ENCODE data around the gene PHLDB1. TPM values are rescaled to one million over a fixed set of nuclear protein-coding genes. Genes with fewer than 3 reads are reported as not detected.

Gene PHLDB1
- total RNA-seq, 1 donor from 2014 or later: 45.4 TPM

DNA sequence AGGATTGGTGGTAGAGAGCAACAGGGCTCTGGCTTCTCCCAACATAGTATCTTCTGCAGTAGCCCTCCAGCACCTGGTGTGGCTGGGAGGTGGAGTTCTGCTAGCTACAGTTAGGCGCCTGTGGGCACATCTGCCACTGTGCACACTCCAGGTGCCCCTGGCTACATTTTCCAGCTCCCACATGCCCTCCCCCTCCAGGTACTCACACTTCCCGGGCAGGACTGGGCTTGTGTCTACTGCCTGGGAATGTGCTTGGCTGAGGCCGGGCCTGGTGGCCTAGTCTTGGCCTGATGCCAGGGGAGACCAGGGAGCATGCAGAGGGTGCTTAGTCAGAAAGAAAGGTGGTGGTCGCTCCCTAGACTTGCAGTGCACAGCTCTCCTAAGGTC, 15.8 kb downstream of the PHLDB1 start:
- Mint-ChIP-seq H3K4me3 (ENCODE audit: unreplicated experiment) (no peak overlapping the region), H3K9me3 (ENCODE audit: unreplicated experiment) (no peaks in the 10 kb centered on the region), H3K36me3 (ENCODE audit: low read depth, unreplicated experiment) (peaks cover 19% of the 10 kb centered on the region), H3K27me3 (ENCODE audit: unreplicated experiment) (peaks cover 15% of the 10 kb centered on the region), H3K27ac (ENCODE audit: unreplicated experiment) (no peak overlapping the region), H3K4me1 (ENCODE audit: unreplicated experiment) (peaks cover 26% of the 10 kb centered on the region)
- TF ChIP-seq, protein P1, sequence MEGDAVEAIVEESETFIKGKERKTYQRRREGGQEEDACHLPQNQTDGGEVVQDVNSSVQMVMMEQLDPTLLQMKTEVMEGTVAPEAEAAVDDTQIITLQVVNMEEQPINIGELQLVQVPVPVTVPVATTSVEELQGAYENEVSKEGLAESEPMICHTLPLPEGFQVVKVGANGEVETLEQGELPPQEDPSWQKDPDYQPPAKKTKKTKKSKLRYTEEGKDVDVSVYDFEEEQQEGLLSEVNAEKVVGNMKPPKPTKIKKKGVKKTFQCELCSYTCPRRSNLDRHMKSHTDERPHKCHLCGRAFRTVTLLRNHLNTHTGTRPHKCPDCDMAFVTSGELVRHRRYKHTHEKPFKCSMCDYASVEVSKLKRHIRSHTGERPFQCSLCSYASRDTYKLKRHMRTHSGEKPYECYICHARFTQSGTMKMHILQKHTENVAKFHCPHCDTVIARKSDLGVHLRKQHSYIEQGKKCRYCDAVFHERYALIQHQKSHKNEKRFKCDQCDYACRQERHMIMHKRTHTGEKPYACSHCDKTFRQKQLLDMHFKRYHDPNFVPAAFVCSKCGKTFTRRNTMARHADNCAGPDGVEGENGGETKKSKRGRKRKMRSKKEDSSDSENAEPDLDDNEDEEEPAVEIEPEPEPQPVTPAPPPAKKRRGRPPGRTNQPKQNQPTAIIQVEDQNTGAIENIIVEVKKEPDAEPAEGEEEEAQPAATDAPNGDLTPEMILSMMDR (IDR thresholded peaks at IDR 0.05; ENCODE audit: unreplicated experiment): no peak
- no peak for DNase-seq (ENCODE audit: low spot score)

DNA sequence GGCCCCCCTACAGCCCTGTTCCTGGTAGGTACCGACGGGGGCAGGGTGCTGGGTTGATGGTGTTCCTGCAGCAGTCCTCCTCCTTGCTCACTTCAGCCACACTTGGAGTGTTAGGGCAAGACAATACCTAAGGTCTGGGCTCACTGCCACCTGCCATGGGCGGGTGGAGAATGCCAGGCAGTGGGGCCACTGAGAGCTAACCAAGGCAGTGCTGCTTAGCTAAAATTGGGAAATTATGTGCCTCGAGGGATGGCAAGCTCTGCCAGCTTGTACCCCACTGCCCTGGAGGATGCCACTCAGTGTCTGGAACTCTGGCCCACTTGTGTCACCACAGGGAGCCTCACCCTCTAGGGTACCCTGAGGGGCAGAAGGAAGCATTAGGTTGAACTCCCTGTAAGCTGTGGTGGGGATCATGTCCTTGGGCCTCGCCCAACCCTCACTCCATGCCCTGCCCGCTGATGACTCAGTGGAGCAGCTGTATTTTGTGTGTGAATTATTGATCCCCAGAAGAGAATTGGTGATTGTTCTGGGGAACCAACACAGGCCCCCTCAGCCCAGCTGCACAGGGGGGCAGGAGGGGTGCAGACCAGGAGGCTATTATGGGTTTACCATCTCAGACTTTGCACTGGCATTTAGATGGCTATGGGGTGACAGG, 17.7 kb downstream of the PHLDB1 start:
- Mint-ChIP-seq H3K9me3 (ENCODE audit: unreplicated experiment) (no peaks in the 10 kb centered on the region), H3K4me3 (ENCODE audit: unreplicated experiment) (no peak overlapping the region)
- TF ChIP-seq, protein P1 (IDR thresholded peaks at IDR 0.05; ENCODE audit: unreplicated experiment): no peak

DNA sequence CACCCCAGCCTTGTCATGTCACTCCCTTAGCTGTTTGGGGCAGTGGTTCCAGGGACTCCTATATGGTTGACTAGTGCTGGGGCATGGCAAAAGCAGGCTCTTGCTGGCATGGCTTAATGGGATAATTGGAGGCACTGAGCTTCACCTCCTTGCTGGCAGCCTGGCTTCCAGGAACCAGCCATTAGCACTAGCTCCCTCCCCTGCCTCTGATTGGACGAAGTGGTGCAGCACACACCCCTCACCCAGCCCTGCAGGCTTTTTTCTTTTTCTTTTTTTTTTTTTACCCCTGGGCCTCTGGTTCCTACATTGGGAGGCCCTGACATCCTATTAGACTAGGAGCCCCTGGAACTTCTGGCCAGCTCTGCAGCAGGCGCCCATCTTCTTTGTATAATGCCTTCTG, 18.6 kb downstream of the PHLDB1 start:
- H3K36me3 Mint-ChIP-seq (ENCODE audit: low read depth, unreplicated experiment): peaks cover 14% of the 10 kb centered on the region

More for the DNA sequence above, 17.7 kb downstream of the PHLDB1 start:
- no peak for DNase-seq (ENCODE audit: low spot score)
- H3K27ac Mint-ChIP-seq (ENCODE audit: unreplicated experiment): no peak overlapping the region
- H3K36me3 Mint-ChIP-seq (ENCODE audit: low read depth, unreplicated experiment): peaks cover 7% of the 10 kb centered on the region
- H3K27me3 Mint-ChIP-seq (ENCODE audit: unreplicated experiment): peaks cover 10% of the 10 kb centered on the region
- H3K4me1 Mint-ChIP-seq (ENCODE audit: unreplicated experiment): peaks cover 13% of the 10 kb centered on the region

DNA sequence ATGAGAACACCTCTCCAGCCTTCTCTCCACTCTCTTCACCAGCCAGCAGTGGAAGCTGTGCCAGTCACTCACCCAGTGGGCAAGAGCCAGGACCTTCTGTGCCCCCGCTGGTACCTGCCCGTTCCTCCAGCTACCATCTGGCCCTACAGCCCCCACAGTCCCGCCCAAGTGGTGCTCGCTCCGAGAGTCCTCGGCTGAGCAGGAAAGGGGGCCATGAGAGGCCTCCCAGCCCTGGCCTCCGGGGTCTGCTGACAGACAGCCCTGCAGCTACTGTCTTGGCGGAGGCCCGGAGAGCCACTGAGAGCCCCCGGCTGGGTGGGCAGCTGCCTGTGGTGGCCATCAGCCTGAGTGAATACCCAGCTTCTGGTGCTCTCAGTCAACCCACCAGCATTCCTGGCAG, 20.2 kb downstream of the PHLDB1 start:
- Mint-ChIP-seq H3K4me3 (ENCODE audit: unreplicated experiment) (no peak overlapping the region), H3K36me3 (ENCODE audit: low read depth, unreplicated experiment) (peaks cover 15% of the 10 kb centered on the region), H3K4me1 (ENCODE audit: unreplicated experiment) (peaks cover 12% of the 10 kb centered on the region), H3K9me3 (ENCODE audit: unreplicated experiment) (no peaks in the 10 kb centered on the region), H3K27me3 (ENCODE audit: unreplicated experiment) (peaks cover 4% of the 10 kb centered on the region), H3K27ac (ENCODE audit: unreplicated experiment) (no peak overlapping the region)
- TF ChIP-seq, protein P1 (IDR thresholded peaks at IDR 0.05; ENCODE audit: unreplicated experiment): no peak
- no peak for DNase-seq (ENCODE audit: low spot score)

More for the DNA sequence above, 18.6 kb downstream of the PHLDB1 start:
- H3K9me3 Mint-ChIP-seq (ENCODE audit: unreplicated experiment): no peaks in the 10 kb centered on the region
- peaks cover 10% of the 10 kb centered on the region for H3K27me3 Mint-ChIP-seq (ENCODE audit: unreplicated experiment)
- H3K27ac Mint-ChIP-seq (ENCODE audit: unreplicated experiment): no peak overlapping the region
- DNase-seq (ENCODE audit: low spot score): no peak
- TF ChIP-seq, protein P1 (IDR thresholded peaks at IDR 0.05; ENCODE audit: unreplicated experiment): no peak
- H3K4me3 Mint-ChIP-seq (ENCODE audit: unreplicated experiment): no peak overlapping the region
- peaks cover 14% of the 10 kb centered on the region for H3K4me1 Mint-ChIP-seq (ENCODE audit: unreplicated experiment)

DNA sequence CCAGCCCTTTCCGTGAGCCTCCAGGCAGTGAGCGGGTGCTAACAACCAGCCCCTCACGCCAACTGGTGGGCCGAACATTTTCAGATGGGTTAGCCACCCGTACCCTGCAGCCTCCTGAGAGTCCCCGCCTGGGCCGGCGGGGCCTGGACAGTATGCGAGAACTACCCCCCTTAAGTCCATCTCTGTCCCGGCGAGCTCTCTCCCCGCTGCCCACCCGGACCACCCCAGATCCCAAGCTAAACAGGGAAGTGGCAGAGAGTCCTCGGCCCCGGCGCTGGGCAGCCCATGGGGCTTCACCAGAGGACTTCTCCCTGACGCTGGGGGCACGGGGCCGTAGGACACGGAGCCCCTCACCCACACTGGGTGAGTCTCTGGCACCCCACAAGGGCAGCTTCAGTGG, 20.6 kb downstream of the PHLDB1 start:
- Mint-ChIP-seq H3K4me3 (ENCODE audit: unreplicated experiment) (no peak overlapping the region), H3K36me3 (ENCODE audit: low read depth, unreplicated experiment) (peaks cover 19% of the 10 kb centered on the region), H3K9me3 (ENCODE audit: unreplicated experiment) (no peaks in the 10 kb centered on the region), H3K27me3 (ENCODE audit: unreplicated experiment) (peaks cover 4% of the 10 kb centered on the region), H3K27ac (ENCODE audit: unreplicated experiment) (no peak overlapping the region), H3K4me1 (ENCODE audit: unreplicated experiment) (peaks cover 14% of the 10 kb centered on the region)
- no peak for DNase-seq (ENCODE audit: low spot score)
- TF ChIP-seq, protein P1 (IDR thresholded peaks at IDR 0.05; ENCODE audit: unreplicated experiment): no peak
